Measurements from ENCODE around the gene ENTPD6. TPM values are rescaled to one million over a fixed set of nuclear protein-coding genes. Genes with fewer than 3 reads are reported as not detected.
"Not testable (repeated sequence)": the region's sequence is repeated elsewhere in the genome, so short reads cannot be mapped to it uniquely, and the experiment has no call there.

ENTPD6 gene
- total RNA-seq, 1 experiment from 2014 or later = 68.3 TPM

- DNase-seq (ENCODE audit: low spot score); in situ Hi-C loops (cut with HindIII; ENCODE audit: low sequenced_read_pairs): not testable (repeated sequence)
Measured at GRCh38 chr20:25184391-25184790, 11.1 kb upstream of the ENTPD6 start.

- no peak for DNase-seq (ENCODE audit: low spot score)
- in situ Hi-C loops (cut with HindIII; ENCODE audit: low sequenced_read_pairs) = no loop called here
Measured at GRCh38 chr20:25187220-25187619, 8.3 kb upstream of the ENTPD6 start.

GRCh38 chr20:25187635-25188034 is 7.9 kb upstream of the ENTPD6 start:
- no peak for DNase-seq (ENCODE audit: low spot score)
- in situ Hi-C loops (cut with HindIII; ENCODE audit: low sequenced_read_pairs) = no loop called here

GRCh38 chr20:25188218-25188617 is 7.3 kb upstream of the ENTPD6 start:
- in situ Hi-C loops (cut with HindIII; ENCODE audit: low sequenced_read_pairs) = no loop called here
- DNase-seq (ENCODE audit: low spot score) = no peak

- in situ Hi-C loops (cut with HindIII; ENCODE audit: low sequenced_read_pairs) = no loop called here
- DNase-seq (ENCODE audit: low spot score) = no peak
Measured at GRCh38 chr20:25191051-25191450, 4.5 kb upstream of the ENTPD6 start.

GRCh38 chr20:25191689-25192088 is 3.8 kb upstream of the ENTPD6 start:
- DNase-seq (ENCODE audit: low spot score) = no peak
- in situ Hi-C loops (cut with HindIII; ENCODE audit: low sequenced_read_pairs) = no loop called here

- in situ Hi-C loops (cut with HindIII; ENCODE audit: low sequenced_read_pairs) = no loop called here
- no peak for DNase-seq (ENCODE audit: low spot score)
Measured at GRCh38 chr20:25193843-25194242, 1.7 kb upstream of the ENTPD6 start.

- in situ Hi-C loops (cut with HindIII; ENCODE audit: low sequenced_read_pairs) = no loop called here
- DNase-seq (ENCODE audit: low spot score) = no peak
Measured at GRCh38 chr20:25194333-25194972, 1.1 kb upstream of the ENTPD6 start.

GRCh38 chr20:25195962-25196785 is 662 bp downstream of the ENTPD6 start:
- in situ Hi-C loops (cut with HindIII; ENCODE audit: low sequenced_read_pairs) = no loop called here
- peak; percentile 67 for DNase-seq (ENCODE audit: low spot score)

GRCh38 chr20:25196786-25197120 is 1.2 kb downstream of the ENTPD6 start:
- in situ Hi-C loops (cut with HindIII; ENCODE audit: low sequenced_read_pairs) = no loop called here
- DNase-seq (ENCODE audit: low spot score) = no peak

GRCh38 chr20:25197183-25197869 is 1.8 kb downstream of the ENTPD6 start:
- in situ Hi-C loops (cut with HindIII; ENCODE audit: low sequenced_read_pairs) = no loop called here
- peak; percentile 36 for DNase-seq (ENCODE audit: low spot score)

- no peak for DNase-seq (ENCODE audit: low spot score)
- in situ Hi-C loops (cut with HindIII; ENCODE audit: low sequenced_read_pairs) = no loop called here
Measured at GRCh38 chr20:25197870-25198190, 2.3 kb downstream of the ENTPD6 start.

GRCh38 chr20:25198663-25199383 is 3.3 kb downstream of the ENTPD6 start:
- DNase-seq (ENCODE audit: low spot score) = peak; percentile 41
- in situ Hi-C loops (cut with HindIII; ENCODE audit: low sequenced_read_pairs) = no loop called here

GRCh38 chr20:25199473-25200260 is 4.2 kb downstream of the ENTPD6 start:
- peak; percentile 60 for DNase-seq (ENCODE audit: low spot score)
- in situ Hi-C loops (cut with HindIII; ENCODE audit: low sequenced_read_pairs) = loop anchor here (10.0 kb wide), 1 partner anchor 55 kb away; no protein-coding TSS in a partner anchor

- DNase-seq (ENCODE audit: low spot score) = no peak
- in situ Hi-C loops (cut with HindIII; ENCODE audit: low sequenced_read_pairs) = loop anchor here (10.0 kb wide), 1 partner anchor 52 kb away; no protein-coding TSS in a partner anchor
Measured at GRCh38 chr20:25203089-25203488, 7.6 kb downstream of the ENTPD6 start.

- in situ Hi-C loops (cut with HindIII; ENCODE audit: low sequenced_read_pairs) = loop anchor here (10.0 kb wide), 1 partner anchor 51 kb away; no protein-coding TSS in a partner anchor
- DNase-seq (ENCODE audit: low spot score) = no peak
Measured at GRCh38 chr20:25203871-25204320, 8.4 kb downstream of the ENTPD6 start.

GRCh38 chr20:25204550-25205276 is 9.2 kb downstream of the ENTPD6 start:
- no peak for DNase-seq (ENCODE audit: low spot score)
- in situ Hi-C loops (cut with HindIII; ENCODE audit: low sequenced_read_pairs) = loop anchor here (10.0 kb wide), 1 partner anchor 50 kb away; no protein-coding TSS in a partner anchor

All from G401 (cell line).